NCI-H1105 treated with DMSO at 0.1 percent for 48 hours (cell line): ENCODE data around the gene CYP24A1.

ENCODE experiments used
- DNase-seq: peaks from one replicate; lab custom pipeline; 2025; lab: John Stamatoyannopoulos, UW

The CYP24A1 gene

GRCh38 chr20:54203281-54203680, 29.5 kb upstream of the CYP24A1 start:
- DNase-seq: no peak

- DNase-seq: no peak
These were observed 27.6 kb upstream of the CYP24A1 start for GRCh38 chr20:54201268-54201846.

- DNase-seq: no peak
These were observed 26.9 kb upstream of the CYP24A1 start for GRCh38 chr20:54200487-54201267.

GRCh38 chr20:54199721-54200176, 26.0 kb upstream of the CYP24A1 start:
- DNase-seq: peak; percentile 41

- no peak for DNase-seq
These were observed 25.5 kb upstream of the CYP24A1 start for GRCh38 chr20:54199283-54199682.

GRCh38 chr20:54197621-54198604, 24.1 kb upstream of the CYP24A1 start:
- DNase-seq: peak; percentile 22

- no peak for DNase-seq
These were observed 22.0 kb upstream of the CYP24A1 start for GRCh38 chr20:54195483-54196472.

GRCh38 chr20:54194724-54195438, 21.1 kb upstream of the CYP24A1 start:
- DNase-seq: no peak

GRCh38 chr20:54193817-54194216, 20.0 kb upstream of the CYP24A1 start:
- no peak for DNase-seq

GRCh38 chr20:54190217-54190616, 16.4 kb upstream of the CYP24A1 start:
- DNase-seq: no peak

- DNase-seq: no peak
These were observed 15.8 kb upstream of the CYP24A1 start for GRCh38 chr20:54189630-54190029.

- no peak for DNase-seq
These were observed 14.5 kb upstream of the CYP24A1 start for GRCh38 chr20:54188132-54188849.

GRCh38 chr20:54184904-54185626, 11.3 kb upstream of the CYP24A1 start:
- no peak for DNase-seq

GRCh38 chr20:54184071-54184470, 10.3 kb upstream of the CYP24A1 start:
- DNase-seq: no peak

- DNase-seq: no peak
These were observed 7.1 kb upstream of the CYP24A1 start for GRCh38 chr20:54180931-54181330.

- peak; percentile 32 for DNase-seq
These were observed 6.2 kb upstream of the CYP24A1 start for GRCh38 chr20:54179946-54180345.

- DNase-seq: no peak
These were observed 4.5 kb upstream of the CYP24A1 start for GRCh38 chr20:54178256-54178655.

- no peak for DNase-seq
These were observed 3.6 kb upstream of the CYP24A1 start for GRCh38 chr20:54177378-54177777.

- DNase-seq: no peak
These were observed 2.8 kb upstream of the CYP24A1 start for GRCh38 chr20:54176610-54177009.
